ENCODE data around the gene LRCH3.
"Not testable (repeated sequence)": the region's sequence is repeated elsewhere in the genome, so short reads cannot be mapped to it uniquely, and the experiment has no call there.

LRCH3 gene

DNA sequence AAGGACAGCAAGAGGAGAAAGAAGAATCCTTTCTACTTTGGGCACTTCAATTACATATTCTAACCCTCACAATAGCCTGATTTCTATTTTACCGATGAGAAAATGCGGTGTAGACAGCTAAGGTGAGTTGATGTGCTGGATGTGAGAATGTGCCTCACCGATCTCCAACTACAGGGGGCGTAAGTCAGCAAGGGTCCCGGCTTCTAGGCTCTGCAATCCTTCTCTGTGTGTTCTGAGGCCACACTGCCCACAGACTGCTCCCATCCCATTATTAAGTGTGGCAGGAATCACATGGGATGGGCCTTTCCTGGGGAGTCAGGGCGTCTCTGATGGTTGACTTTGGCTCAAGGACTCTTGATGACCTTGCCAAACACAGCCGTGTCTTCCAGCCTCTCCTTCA, 135.4 kb downstream of the LRCH3 start:
- no peak for DNase-seq (ENCODE audit: low read depth)

DNA sequence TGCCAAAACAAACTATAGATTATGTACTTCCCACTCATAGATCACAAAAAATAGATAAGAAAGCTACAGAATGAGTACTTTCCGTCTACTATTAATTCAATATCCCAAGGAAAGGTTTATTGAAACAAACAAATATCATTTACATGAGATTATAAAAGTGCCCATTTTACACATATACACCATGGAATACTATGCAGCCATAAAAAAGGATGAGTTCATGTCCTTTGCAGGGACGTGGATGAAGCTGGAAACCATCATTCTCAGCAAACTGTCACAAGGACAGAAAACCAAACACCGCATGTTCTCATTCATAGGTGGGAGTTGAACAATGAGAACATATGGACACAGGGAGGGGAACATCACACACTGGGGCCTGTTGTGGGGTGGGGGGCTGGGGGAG, 136.5 kb downstream of the LRCH3 start:
- not testable (repeated sequence) for DNase-seq (ENCODE audit: low read depth)

DNA sequence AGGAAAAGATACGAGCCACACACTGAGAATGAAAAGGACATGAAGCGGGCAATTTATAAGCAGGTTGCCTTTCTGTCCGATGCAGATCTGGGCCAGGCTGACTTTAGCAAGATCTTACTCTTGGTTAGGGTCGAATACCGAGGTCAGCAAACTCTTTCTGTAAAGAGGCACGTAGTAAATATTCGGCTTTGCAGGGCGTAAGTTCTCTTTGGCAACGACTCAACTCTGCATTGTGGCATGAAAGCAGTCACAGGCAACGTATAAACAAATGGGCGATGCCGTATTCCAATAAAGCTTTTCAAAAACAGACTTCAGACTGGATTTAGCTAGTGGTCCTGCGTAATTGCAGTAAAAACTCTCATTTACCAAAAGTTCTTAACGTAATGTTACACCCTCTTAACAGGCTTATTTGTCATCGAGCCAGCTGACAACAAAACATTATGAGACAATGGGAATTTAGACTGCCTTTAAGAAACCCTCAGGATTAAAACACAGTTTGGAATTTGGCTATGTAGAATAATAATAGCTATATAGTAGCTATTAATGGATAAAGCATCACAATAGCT, 145.8 kb downstream of the LRCH3 start:
- no peak for DNase-seq (ENCODE audit: low read depth)

Data from EH (cell line).